Stimulated activated CD4-positive, alpha-beta T cell treated with anti-CD3 and anti-CD28 coated beads, Interleukin-12 subunit alpha, Interleukin-12 subunit beta, amount 100 ng/mL, for 48 hours (primary cell): ENCODE results near the gene EIF1.
A peak's percentile ranks its signal among the peaks of the same experiment; 100 is the strongest.

ENCODE experiments used
- DNase-seq, 3 donors: peaks; one replicate each; pipeline ENCODE4 v3.0.0-alpha.2; 2020; ENCODE audit warnings: low read depth in 2 of 3, low spot score in 1 of 3

EIF1 gene

DNA sequence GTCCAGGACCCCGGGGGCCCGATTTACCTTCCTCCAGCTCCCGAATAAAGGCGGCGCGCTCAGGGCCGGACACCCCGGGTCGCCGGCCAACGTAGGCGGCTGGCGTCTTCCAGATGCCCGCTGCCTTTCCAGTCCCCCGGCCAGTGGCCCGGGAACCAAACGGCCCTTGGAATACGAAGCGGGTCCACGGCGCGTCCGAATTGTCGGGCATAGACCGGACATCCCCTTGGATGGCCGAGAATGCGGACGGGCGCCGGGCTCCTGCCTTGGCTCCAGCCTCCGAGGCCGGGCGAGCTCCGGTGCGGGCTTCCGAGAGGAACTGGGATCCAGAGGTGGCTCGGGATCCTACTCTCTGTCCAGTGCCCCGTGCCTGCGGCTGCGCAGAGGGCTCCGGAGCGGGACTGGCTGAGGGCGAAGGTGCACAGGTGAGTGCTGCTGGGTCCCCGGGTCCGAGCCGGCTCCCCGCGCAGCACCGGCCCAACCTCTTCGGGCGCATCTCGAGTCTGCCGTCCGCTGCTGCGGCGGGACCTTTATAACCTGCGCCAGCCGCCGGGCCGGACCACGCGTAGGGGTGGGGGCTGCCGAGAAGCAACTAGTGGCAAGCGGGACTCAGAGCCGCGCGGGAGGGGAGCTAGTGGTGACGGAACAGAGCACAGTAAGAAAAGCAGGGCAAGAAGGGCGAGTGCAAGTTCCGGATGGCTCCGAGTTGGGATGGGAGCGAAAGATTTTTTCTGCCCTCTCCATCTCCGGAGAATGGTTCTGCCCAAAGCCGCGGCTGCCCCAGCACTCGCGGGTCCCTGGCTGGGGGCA, 45.7 kb downstream of the EIF1 start, which contains the start of gene HAP1:
TSS of gene HAP1 (minus strand) at position 505 of the 810 bp plus-strand sequence. CDS start at position 496, 9 bp downstream.
- no peak for DNase-seq

- DNase-seq = no peak
These were observed 46.2 kb downstream of the EIF1 start for GRCh38 chr17:41734949-41735313.

GRCh38 chr17:41735744-41736143, 47.1 kb downstream of the EIF1 start:
- DNase-seq = no peak

DNA sequence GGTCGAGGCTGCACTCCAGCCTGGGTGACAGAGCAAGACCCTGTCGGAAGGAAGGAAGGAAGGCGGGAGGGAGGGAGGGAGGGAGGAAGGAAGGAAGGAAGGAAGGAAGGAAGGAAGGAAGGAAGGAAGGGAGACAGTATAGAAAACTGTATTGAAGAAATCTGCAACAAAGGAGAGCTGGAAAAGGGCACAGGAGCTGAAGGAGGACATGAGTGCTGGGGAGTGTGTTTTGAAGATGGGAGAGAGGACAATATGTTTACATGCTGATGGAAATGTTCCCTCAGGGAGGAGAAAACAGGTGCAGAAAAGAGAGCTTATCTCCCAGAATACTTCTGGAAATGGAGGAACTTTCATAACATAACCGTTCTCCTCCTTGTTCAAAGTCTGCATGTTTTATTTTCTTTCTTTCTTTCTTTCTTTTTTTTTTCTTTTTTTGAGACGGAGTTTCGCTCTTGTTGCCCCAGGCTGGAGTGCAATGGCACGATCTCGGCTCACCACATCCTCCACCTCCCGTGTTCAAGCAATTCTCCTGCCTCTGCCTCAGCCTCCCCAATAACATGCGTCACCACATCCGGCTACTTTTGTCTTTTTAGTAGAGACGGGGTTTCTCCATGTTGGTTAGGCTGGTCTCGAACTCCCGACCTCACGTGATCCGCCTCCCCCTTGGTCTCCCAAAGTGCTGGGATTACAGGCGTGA, 48.4 kb downstream of the EIF1 start:
- DNase-seq = no peak

DNA sequence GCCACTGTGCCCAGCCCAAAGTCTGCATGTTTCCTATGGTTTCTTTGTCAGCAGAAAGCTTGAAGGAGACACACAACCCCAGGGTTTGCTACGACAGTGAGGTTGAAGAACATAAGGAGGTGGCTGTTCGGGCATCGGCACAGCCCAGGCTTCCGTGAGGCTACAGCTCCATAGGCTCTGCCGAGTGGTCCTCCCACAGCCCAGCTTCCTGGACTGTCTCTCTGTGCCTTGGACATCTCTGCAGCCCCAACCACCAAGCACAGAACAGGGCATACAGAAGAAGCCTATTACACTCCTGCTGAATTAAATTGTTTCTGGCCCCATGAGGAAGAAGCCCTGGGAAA, 49.0 kb downstream of the EIF1 start:
- DNase-seq = no peak

GRCh38 chr17:41738077-41738800, 49.6 kb downstream of the EIF1 start:
- DNase-seq = peak; percentile 70 to 77 (median 73)

GRCh38 chr17:41738801-41739112, 50.1 kb downstream of the EIF1 start:
- no peak for DNase-seq

GRCh38 chr17:41739661-41740352, 51.1 kb downstream of the EIF1 start:
- no peak for DNase-seq

DNA sequence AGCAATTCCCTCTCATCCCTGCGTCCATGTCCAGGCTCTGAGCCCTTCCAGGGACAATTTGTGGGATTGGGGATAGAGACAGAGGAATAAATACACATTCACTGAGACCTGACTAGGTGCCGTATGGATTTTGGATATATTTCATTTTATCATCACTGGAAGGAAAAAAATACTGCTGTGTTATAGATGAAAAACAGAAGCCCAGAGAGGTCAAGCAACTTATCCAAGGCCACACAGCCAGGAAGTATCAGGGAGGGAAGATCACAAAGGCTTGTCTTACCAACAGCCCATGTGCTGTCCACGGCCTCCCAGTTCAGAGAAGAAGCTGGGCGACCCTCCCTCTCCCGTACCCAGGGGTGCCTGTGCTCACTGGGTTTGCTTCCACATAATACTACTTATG, 51.8 kb downstream of the EIF1 start:
- DNase-seq = no peak

GRCh38 chr17:41741709-41742108, 53.0 kb downstream of the EIF1 start:
- DNase-seq = no peak
